Left ventricle myocardium superior (tissue), 1 donor: ENCODE results near the gene TMEM107. TPM values are rescaled to one million over a fixed set of nuclear protein-coding genes. Genes with fewer than 3 reads are reported as not detected.
"Not testable (repeated sequence)": the region's sequence is repeated elsewhere in the genome, so short reads cannot be mapped to it uniquely, and the experiment has no call there.

Experiments
- ATAC-seq: fragments of 200-7000 bp; cut with Tn5 transposase; one replicate; pipeline ENCODE4 v1.9.1; 2020; ENCODE audit warnings: mild to moderate bottlenecking, moderate library complexity
- DNase-seq: peaks from one replicate; pipeline ENCODE4 v3.0.0-alpha.2; 2020
- intact Hi-C: fragments of 100-400 bp; cut with micrococcal nuclease; formaldehyde crosslinking; loops from one replicate; pipeline ENCODE4 v1.11.0; 2022
- long read RNA-seq: library from polyadenylated mRNA; unstranded; transcript quantifications from one replicate; pipeline ENCODE4 v2.0.0, GENCODE V29; 2021
- total RNA-seq: library from RNA; stranded (reverse); fragmentation: NEBNext Ultra II Directional; extraction: Animal tissue kit (Norgen Biotek cat#: 25700); gene quantifications from one replicate; pipeline ENCODE4 v1.2.1, GENCODE V29; 2021
- donor health status: DM: no; HTN: yes; CAD: no; lungs with severe emphysema.

TMEM107 gene
- 5.2 TPM for total RNA-seq
- long read RNA-seq, partial matches to known transcripts: 0 of 7 reads
- long read RNA-seq, other reads (novel, unspliced or antisense): 1 of 7 reads

- ATAC-seq (peak; percentile 75), DNase-seq (peak; percentile 93)
- intact Hi-C loops: no loop called here
Measured at GRCh38 chr17:8176197-8176940, at the start of gene TMEM107. Gene TMEM107 (minus strand): TSS chr17:8176380. CDS start chr17:8176286, 94 bp downstream.

GRCh38 chr17:8224891-8225812 lies 49.0 kb upstream of the TMEM107 start:
- intact Hi-C loops: no loop called here
- ATAC-seq: no peak

DNA sequence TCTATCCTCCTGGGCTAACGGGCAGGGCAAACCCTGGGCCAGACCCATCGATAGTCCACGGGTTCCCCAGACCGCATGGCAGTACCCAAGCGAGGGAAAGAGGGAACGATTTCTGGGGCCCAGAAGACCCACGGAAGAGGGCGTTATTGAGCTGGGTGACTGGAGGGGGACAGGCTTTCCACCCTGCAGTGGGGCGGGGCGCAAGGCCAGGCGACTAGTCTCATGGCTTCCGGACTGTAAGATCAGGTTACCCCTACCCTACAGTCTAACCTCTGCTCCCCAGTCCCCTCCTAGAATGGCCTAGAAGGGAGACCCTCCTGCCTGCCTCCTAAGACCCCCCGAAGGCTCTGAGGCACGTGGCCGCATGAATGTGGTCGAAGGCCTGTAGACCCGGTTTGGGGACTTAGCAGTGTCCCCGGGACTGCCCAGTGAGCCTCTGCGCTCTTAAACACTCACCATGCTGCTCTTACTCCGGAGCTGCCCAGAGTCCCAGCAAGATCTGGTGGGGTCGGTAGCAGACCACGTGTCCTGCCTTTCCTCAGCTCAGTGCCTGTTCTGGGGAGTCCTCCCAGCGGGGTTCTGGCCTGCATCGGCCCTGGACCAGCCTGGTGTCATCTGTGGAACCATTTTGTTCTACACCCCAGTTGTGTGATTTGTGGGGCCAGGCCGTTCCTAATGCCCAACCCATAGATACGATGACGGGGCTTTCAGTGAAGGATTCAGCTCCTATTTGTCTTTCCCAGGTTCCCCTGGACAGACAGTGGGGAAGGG lies 47.4 kb upstream of the TMEM107 start:
- intact Hi-C loops: no loop called here
- ATAC-seq (peak; percentile 8), DNase-seq (peak; percentile 79)

More at GRCh38 chr17:8224891-8225812, 49.0 kb upstream of the TMEM107 start:
- no peak for DNase-seq

GRCh38 chr17:8222630-8223355 lies 46.6 kb upstream of the TMEM107 start:
- intact Hi-C loops: no loop called here
- peak; percentile 69 for ATAC-seq
- peak; percentile 96 for DNase-seq

- intact Hi-C loops: no loop called here
- ATAC-seq (no peak), DNase-seq (no peak)
Measured at GRCh38 chr17:8222380-8222629, 46.1 kb upstream of the TMEM107 start.

GRCh38 chr17:8221663-8222379 lies 45.6 kb upstream of the TMEM107 start:
- peak; percentile 75 for ATAC-seq
- intact Hi-C loops: no loop called here
- peak; percentile 89 for DNase-seq

GRCh38 chr17:8220783-8221662 lies 44.8 kb upstream of the TMEM107 start:
- DNase-seq (peak; percentile 86), ATAC-seq (peak; percentile 76)
- intact Hi-C loops: no loop called here

DNA sequence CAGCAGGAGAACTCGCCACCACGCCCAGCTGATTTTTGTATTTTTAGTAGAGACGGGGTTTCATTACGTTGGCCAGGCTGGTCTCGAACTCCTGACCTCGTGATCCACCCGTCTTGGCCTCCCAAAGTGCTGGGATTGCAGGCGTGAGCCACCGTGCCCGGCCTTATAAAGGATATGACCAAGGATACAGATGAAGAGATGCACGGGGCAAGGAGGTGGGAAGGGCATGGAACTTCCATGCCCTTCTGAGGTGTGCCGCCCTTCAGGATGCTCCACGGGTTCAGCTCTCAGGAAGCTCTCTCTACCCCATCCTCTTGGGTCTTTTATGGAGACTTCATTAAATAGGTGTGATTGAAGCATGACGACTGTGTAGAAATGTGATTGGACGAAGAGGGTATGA lies 37.8 kb upstream of the TMEM107 start:
- DNase-seq, ATAC-seq, intact Hi-C loops: not testable (repeated sequence)

GRCh38 chr17:8212312-8213180 lies 36.4 kb upstream of the TMEM107 start:
- DNase-seq (no peak), ATAC-seq (no peak)
- intact Hi-C loops: no loop called here

DNA sequence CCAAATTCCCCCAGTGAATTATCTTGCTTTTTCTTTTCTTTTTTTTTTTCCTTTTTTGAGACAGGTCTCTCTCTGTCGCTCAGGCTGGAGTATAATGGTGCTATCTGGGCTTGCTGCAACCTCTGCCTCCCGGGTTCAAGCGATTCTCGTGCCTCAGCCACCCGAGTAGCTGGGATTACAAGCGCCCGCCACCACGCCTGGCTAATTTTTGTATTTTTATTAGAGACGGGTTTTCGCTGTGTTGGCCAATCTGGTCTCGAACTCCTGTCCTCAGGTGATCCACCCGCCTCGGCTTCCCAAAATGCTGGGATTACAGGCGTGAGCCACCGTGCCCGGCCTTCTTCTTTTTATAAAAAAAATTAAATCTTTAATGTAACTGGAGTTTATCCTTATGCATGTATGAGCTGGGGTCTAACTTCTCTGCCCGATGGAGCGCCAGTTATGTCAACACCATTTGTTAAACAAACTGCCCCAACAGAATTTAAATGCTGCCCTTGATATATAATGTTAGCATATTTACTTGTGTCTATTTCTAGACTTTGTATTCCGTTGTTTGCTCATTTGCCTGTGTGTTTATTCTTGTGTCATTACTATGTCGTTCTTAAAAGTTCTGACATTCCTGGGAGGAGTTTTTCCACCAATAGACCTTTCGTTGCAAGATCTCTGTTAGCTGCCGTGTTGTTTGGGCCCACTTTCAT lies 34.7 kb upstream of the TMEM107 start:
- no peak for DNase-seq
- intact Hi-C loops: no loop called here
- peak; percentile 46 for ATAC-seq

- intact Hi-C loops: no loop called here
- ATAC-seq (peak; percentile 98), DNase-seq (peak; percentile 93)
Measured at GRCh38 chr17:8209907-8210760, 34.0 kb upstream of the TMEM107 start, which contains the start of gene AURKB. Gene AURKB (minus strand): TSS chr17:8210575. CDS start chr17:8210224, 351 bp downstream.

- intact Hi-C loops: no loop called here
- no peak for DNase-seq
- ATAC-seq: no peak
Measured at GRCh38 chr17:8206536-8206935, 30.4 kb upstream of the TMEM107 start.

GRCh38 chr17:8204761-8205555 lies 28.8 kb upstream of the TMEM107 start:
- intact Hi-C loops: no loop called here
- ATAC-seq: no peak

More at GRCh38 chr17:8204761-8205555, 28.8 kb upstream of the TMEM107 start:
- peak; percentile 23 for DNase-seq
